HepG2 (cell line): ENCODE data around the gene STXBP4. TPM values are rescaled to one million over a fixed set of nuclear protein-coding genes. Genes with fewer than 3 reads are reported as not detected.
A peak's percentile ranks its signal among the peaks of the same experiment; 100 is the strongest.

Experiments
- BRD4 ChIP-seq: sonication (generic); formaldehyde crosslinking; IDR thresholded peaks from 2 replicates; pipeline ENCODE4 v1.4.0; 2020; ENCODE audit warnings: missing genetic modification reagents
- DNMT3B ChIP-seq: conservative IDR thresholded peaks from 2 replicates; pipeline ENCODE4 v1.6.1; 2016; ENCODE audit warnings: missing biosample characterization, control low read depth
- JUND ChIP-seq: sonication (generic); formaldehyde crosslinking; IDR thresholded peaks from 2 replicates; pipeline ENCODE4 v1.8.0; 2022; ENCODE audit warnings: mild to moderate bottlenecking, missing genetic modification reagents
- MEIS1 ChIP-seq: sonication (generic); formaldehyde crosslinking; IDR thresholded peaks from 2 replicates; pipeline ENCODE4 v1.9.0; 2021; ENCODE audit warnings: mild to moderate bottlenecking, missing genetic modification reagents, moderate library complexity, borderline replicate concordance
- NFKB2 ChIP-seq: sonication (generic); formaldehyde crosslinking; IDR thresholded peaks from 2 replicates; pipeline ENCODE4 v1.4.0; 2020; ENCODE audit warnings: missing genetic modification reagents, borderline replicate concordance
- RFX1 ChIP-seq: fragments of 450-650 bp; IDR thresholded peaks from 2 replicates; pipeline ENCODE4 v1.6.1; 2017
- SIX1 ChIP-seq: sonication (generic); formaldehyde crosslinking; IDR thresholded peaks from 2 replicates; pipeline ENCODE4 v1.4.0; 2020; ENCODE audit warnings: missing genetic modification reagents, borderline replicate concordance
- SIX4 ChIP-seq: sonication (generic); formaldehyde crosslinking; IDR thresholded peaks from 2 replicates; pipeline ENCODE4 v1.4.0; 2020; ENCODE audit warnings: missing genetic modification reagents
- STAT6 ChIP-seq: sonication (generic); formaldehyde crosslinking; IDR thresholded peaks from 2 replicates; pipeline ENCODE4 v1.4.0; 2020; ENCODE audit warnings: missing genetic modification reagents, mild to moderate bottlenecking, borderline replicate concordance
- TEAD3 ChIP-seq: optimal IDR thresholded peaks from 2 replicates; pipeline ENCODE3; 2016; ENCODE audit warnings: borderline replicate concordance
- TFDP1 ChIP-seq: IDR thresholded peaks from 2 replicates; pipeline ENCODE4 v1.6.1; 2016; ENCODE audit warnings: missing compliant biosample characterization, missing genetic modification reagents, borderline replicate concordance
- TP53 ChIP-seq: sonication (generic); formaldehyde crosslinking; conservative IDR thresholded peaks from 2 replicates; pipeline ENCODE4 v1.4.0; 2020; ENCODE audit warnings: missing genetic modification reagents
- ZNF451 ChIP-seq: sonication (generic); formaldehyde crosslinking; IDR thresholded peaks from 2 replicates; pipeline ENCODE4 v1.5.0; 2020; ENCODE audit warnings: mild to moderate bottlenecking, missing genetic modification reagents
- ZNF550 ChIP-seq: sonication (generic); formaldehyde crosslinking; IDR thresholded peaks from 2 replicates; pipeline ENCODE4 v1.4.0; 2020; ENCODE audit warnings: mild to moderate bottlenecking, missing genetic modification reagents, borderline replicate concordance
- ZNF652 ChIP-seq: IDR thresholded peaks from 2 replicates; pipeline ENCODE4 v1.6.1; 2016; ENCODE audit warnings: low read depth, borderline replicate concordance
- ZNF7 ChIP-seq: IDR thresholded peaks from 2 replicates; pipeline ENCODE4 v1.6.1; 2016; ENCODE audit warnings: missing biosample characterization, missing genetic modification reagents
- ZNF720 ChIP-seq: sonication (generic); formaldehyde crosslinking; IDR thresholded peaks from 2 replicates; pipeline ENCODE4 v1.4.0; 2020; ENCODE audit warnings: missing genetic modification reagents
- ZSCAN25 ChIP-seq: sonication (generic); formaldehyde crosslinking; IDR thresholded peaks from 2 replicates; pipeline ENCODE4 v1.8.0; 2022; ENCODE audit warnings: mild to moderate bottlenecking, missing genetic modification reagents
- polyA plus RNA-seq, 8 experiments: library from polyadenylated mRNA; depleted of rRNA in 3 of 8; stranded (reverse) in 7 of 8; unstranded in 1 of 8; fragments of >200 nt; fragmentation: Illumina TruSeq in 4 of 8; extraction: Trizol in 4 of 8; gene quantifications; 2 replicates each; pipeline versions ENCODE4 v1.2.1 to v1.2.3, GENCODE V29; 2011 to 2016; ENCODE audit warnings: low read depth in 4 of 8, missing spikeins in 1 of 8, mixed read lengths in 1 of 8; ENCODE audit not compliant: insufficient read depth in 1 of 8
- total RNA-seq, 5 experiments: library from RNA; depleted of rRNA; stranded (reverse); fragments of >200 nt; fragmentation: Illumina TruSeq; extraction: Trizol; gene quantifications; 2 replicates each; pipeline ENCODE4 v1.2.3, GENCODE V29; 2016; ENCODE audit warnings: low read depth in 1 of 5
- TF ChIP-seq, protein P1 (sequence below): sonication (generic); formaldehyde crosslinking; conservative IDR thresholded peaks from 2 replicates; pipeline ENCODE4 v1.4.0; 2020; ENCODE audit warnings: missing genetic modification reagents

Gene STXBP4
- total and polyA plus RNA-seq, 2 of the 13 experiments (the other 11 are each of a cell fraction or from before 2014, with no cell fraction given): 8.5 to 36.1 TPM

DNA sequence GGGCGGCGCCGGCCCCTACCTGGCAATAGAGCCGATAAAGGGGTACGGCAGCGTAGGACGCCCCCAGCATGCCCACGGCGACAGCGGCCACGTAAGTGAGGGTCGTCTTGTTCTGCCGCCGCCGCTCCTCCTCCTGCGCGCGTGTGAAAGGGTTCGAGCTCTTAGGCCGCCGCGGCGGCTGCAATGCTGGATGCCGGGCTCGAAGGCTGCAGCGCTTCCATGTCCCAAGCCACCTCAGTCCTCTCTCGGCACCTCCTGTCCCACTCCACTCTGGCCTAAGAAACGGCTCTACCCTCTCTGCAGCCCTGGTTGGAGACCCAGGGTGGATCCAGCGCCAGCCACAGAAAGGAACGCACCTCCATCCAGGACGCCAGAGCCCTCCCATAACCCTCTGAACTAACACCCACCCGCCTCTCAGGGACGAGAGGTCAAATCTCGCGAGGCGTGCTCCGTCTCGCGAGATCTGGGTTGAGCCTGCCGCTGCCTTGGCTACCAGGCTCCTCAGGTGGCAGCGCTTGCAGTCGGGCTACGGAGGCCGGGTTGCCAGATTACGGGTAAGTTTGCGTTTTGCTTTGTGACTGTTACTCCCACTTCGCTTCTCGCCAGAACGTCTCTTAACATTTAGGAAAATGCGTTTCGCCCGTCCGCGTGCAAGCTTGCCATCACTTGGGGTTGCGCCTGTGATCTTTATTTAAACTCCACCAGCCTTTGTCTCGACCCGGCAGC lies at the start of gene STXBP4, which contains the start of gene COX11 (continued):
- TF ChIP-seq ZSCAN25 (peak; percentile 52), ZNF451 (peak; percentile 15; the same call in 1 of the 2 replicates), ZNF550 (CRISPR knock-in tag) (0 out of 2 replicates have a peak, but pooled peaks have one; percentile 60), TFDP1 (CRISPR knock-in tag) (no peak; the same call in 1 of the 2 replicates), TEAD3 (CRISPR knock-in tag) (peak; percentile 8), SIX4 (peak; percentile 79), MEIS1 (CRISPR knock-in tag) (0 out of 2 replicates have a peak, but pooled peaks have one; percentile 23), ZNF720 (no peak), DNMT3B (CRISPR knock-in tag) (no peak), ZNF652 (CRISPR knock-in tag) (no peak; the same call in 1 of the 2 replicates), ZNF7 (CRISPR knock-in tag) (no peak), RFX1 (peak; percentile 91), SIX1 (peak; percentile 38; the same call in 1 of the 2 replicates), NFKB2 (CRISPR knock-in tag) (peak; percentile 61; the same call in 1 of the 2 replicates), STAT6 (0 out of 2 replicates have a peak, but pooled peaks have one; percentile 13), TP53 (CRISPR knock-in tag) (no peak), JUND (no peak), BRD4 (CRISPR knock-in tag) (peak; percentile 63; the same call in 1 of the 2 replicates)
- TF ChIP-seq, protein P1, sequence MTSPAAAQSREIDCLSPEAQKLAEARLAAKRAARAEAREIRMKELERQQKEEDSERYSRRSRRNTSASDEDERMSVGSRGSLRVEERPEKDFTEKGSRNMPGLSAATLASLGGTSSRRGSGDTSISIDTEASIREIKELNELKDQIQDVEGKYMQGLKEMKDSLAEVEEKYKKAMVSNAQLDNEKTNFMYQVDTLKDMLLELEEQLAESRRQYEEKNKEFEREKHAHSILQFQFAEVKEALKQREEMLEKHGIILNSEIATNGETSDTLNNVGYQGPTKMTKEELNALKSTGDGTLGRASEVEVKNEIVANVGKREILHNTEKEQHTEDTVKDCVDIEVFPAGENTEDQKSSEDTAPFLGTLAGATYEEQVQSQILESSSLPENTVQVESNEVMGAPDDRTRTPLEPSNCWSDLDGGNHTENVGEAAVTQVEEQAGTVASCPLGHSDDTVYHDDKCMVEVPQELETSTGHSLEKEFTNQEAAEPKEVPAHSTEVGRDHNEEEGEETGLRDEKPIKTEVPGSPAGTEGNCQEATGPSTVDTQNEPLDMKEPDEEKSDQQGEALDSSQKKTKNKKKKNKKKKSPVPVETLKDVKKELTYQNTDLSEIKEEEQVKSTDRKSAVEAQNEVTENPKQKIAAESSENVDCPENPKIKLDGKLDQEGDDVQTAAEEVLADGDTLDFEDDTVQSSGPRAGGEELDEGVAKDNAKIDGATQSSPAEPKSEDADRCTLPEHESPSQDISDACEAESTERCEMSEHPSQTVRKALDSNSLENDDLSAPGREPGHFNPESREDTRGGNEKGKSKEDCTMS (CRISPR knock-in tag): 0 out of 2 replicates have a peak, but pooled peaks have one; percentile 41
